Bone marrow (tissue), 2 donors: ENCODE results near the gene SMOC2.

Experiments used
- DNase-seq, 2 donors: peaks; one replicate each; lab custom pipeline; 2025; lab: John Stamatoyannopoulos, UW

SMOC2 gene

DNA sequence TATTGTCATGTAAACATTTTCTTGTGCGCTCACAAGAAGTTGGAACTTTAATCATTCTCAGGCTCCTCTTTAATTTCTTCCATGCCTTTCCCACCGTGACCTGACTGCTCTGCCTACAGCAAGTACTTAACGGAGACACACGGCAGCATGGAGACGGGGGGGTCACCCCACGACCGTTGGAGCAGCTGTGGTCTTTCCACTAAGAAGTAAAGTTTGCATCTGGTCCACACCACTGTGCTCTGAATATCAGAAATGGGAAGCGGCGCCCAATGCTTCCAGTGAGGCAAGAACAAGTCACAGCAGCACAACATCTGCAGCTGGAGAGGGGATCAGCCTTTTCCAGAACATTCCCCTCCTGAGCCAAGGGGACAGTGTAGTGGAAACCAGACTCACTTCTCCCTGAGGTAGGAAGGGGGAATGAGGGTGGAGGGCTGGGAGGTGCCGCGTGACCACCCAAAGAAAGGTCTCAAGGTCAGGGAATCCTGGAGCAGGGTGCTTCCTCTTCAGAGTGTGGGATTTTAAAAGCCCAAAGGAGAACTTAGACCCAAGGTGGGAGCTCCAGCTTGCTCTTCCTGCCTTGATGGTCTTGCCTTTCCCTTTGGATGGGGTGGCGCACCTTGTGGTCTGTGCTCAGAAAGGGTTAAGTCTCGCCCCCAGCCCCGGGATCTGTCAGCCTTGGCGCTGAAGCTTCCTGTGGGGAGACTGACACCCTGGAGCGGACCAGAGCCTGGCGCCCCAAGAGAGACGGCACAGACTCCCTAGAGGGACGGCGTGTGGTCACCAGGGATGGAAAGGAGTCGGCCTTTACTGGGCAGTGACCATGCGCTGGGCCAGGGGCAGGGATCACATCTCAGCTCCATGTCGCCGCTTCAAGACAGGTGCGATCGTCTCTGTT lies 25.6 kb upstream of the SMOC2 start:
- DNase-seq, result no peak

DNA sequence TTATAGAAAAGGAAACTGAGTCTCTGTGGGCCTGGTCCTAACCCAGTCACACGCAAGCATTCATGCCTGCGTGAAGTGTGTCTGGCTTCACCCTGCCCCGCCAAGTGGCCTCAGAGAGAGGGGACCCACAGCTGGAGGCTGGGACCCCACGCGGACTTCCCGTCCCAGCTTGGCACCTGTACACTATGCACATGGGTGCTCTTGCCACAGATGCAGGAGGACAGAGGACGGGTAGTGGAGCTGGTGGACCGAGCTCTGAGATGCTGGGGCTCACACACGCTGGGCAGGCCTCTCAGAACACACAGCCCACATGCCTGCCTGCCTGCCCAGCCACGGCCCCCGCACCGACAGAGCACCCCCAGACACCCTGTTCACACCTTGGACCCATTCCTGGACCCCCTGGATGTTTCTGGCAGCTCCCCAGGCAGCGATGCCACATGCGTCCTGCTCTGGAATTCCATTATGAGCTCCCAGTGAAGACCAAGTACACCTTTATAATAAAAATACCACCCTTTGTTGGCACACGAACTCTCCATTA lies 24.9 kb upstream of the SMOC2 start:
- no peak for DNase-seq

DNA sequence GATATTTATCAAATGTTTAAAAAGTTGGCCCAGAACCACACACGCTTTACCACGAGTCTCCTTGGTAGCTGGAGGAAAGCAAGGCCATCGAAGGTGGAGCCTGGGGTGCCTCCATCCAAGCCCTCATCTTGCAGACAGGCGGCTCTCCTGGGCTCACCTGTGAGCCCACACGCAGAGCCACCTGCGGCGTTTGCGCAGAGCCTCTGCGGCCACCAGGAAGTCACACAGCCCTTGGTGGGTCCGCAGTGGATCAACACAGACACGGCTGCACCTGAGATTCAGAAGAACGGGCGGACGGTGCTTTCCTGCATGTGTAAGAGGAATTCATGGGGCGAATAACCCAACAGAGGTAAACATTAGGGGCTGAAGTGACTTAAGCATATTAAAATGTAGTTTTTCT lies 24.5 kb upstream of the SMOC2 start:
- DNase-seq, result no peak

DNA sequence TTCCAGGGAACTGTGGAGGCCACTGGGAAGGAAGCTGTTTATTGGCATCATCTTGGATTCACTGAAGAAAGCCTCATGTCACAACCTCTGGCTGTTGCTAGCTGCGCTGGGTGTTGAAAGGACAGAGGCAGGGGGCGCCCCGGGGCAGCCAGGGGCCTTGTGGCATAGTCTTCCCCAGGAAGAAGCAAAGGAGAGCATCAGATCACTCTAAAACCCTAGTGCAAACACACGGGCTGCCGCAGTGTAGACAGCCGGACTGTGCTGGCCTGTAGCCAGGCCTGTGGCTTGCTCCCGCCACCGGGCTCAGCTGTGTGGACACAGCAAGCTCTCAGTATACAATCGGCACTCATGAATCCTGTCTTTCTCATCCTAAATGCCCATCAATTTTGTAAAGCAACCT lies 23.8 kb upstream of the SMOC2 start:
- no peak for DNase-seq

DNA sequence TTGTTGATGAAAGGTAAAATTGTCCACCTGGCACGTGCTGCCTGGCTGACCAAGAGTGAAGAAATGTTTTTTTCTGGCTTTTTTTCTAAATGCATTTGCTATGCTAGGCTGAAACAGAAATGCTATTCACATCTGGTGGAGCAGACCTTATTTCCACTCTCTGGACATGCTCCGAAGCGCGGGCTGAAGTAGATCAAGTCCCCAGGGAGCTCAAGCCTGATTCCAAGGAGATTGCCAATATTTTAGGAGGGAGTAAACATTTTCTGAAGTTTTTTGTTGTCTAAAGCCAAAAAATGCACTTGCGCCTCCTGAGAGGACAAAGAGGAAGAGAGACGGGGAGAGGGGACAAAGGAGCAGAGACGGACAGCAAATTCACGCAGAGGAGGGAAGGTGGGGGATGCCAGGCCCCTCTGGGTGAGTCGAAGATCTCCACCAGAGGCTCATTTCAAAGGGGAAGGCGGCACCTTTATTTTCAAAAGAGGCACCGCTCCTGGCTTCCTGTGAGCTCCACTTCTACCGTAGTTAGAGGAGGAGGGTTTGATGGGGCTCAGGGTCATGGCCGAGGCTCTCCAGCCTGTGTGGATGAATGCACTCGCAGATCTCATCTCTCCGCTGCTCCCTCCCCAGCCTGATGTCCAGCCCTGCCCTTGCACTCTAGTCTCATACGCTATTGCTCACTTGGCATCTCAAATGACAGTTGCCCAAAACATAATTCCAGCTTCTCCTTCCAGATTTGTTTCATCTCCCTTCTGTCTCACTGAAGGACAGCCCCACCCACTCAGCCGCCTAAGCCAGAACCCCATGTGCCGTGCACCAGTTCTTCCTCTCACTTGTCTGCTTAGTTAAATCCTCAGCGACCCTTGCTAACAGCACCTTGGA lies 23.1 kb upstream of the SMOC2 start:
- DNase-seq, result no peak

DNA sequence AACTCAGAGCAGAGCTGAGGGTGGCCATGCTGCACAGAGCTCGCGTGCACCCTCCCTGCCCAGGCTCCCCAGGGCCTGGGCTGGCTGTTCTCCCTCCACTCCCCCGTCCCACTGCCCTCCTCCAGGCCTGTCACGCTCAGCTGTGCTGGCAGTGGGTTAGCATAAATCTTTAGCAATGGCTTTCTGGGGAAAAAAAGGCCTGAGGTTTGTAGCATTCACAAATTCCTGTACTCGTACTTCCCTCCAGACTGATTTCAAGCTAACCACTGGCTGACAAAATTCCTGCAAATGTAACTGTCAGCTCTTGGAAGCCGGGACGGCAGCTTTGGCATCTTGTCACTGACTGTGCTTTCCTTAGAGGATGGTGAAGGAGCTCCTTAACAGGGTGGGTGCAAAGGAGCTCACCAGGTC lies 22.3 kb upstream of the SMOC2 start:
- no peak for DNase-seq

DNA sequence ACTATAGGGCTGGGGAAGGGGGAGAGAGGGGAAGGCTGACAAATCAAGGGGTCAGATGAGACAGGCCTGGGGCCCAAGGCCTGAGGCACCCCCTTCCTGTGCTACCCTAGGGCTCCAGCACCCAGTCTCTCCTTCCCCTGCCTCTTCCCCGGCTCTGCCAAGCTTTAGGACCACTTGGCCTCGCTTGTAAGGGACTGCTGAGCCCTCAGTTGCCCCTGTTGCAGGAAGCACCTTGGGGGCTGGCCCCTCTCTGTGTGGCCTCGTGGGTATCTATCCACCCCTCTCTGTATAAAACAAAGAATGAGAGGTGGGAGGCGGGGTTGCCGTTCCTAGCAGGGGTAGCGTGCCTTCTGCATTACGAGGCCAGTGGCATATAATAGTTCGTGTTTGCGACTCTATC lies 21.4 kb upstream of the SMOC2 start:
- no peak for DNase-seq

DNA sequence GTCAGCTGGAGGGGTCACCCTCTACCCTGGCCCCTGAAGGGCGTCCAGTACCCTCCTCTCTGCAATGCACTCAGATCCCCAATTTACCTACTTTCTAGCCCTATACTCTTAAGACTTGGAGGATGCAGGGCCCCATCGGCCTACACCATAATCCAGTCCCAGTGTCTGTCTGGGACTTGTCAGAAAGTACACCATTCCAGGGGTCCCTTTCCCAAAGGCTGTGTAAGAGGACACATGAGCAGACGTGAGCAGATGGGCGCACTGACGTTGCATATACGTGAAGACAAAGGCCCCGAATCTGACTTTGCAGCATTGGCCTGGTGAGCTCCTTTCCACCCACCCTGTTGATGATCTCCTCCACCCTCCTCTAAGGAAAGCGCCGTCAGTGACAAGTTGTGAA lies 20.9 kb upstream of the SMOC2 start:
- DNase-seq, result no peak

DNA sequence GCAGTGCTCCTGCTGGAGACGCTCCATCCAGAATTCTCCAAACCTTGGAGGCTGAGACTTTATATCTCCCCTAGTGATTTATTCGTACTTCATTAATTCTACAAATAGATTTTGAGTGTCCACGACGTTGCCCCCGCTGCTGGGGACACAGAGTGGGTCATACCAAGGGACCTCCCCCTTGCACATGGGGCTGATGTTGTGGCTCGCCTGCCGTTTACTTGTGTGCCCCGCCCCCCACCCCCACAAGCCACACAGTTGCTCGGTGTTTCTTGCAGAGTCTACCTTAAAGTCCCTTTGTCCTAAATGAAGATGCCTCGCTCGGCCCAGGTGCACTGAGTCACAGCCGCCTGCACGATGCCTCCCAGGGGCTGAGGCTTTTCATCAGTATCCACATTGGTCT lies 20.3 kb upstream of the SMOC2 start:
- DNase-seq, result no peak

DNA sequence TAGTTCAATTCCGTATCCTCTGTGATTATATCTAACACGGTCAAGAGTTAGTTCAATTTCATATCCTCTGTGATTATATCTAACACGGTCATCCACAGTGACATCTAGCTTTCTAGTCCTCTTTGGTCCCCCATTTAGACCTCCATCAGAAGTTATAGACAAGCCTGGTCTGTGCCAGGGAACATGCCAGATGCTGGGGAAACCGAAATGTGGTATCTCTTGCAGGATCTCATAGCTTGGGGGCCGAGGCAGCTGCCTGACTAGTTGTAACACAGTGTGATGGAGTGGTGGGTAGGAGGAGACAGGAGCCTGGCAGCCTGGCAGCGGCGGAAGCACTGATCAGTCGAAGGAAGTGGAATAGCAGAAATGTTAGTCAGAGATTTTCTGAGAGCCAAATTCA lies 13.8 kb upstream of the SMOC2 start:
- DNase-seq, result no peak

DNA sequence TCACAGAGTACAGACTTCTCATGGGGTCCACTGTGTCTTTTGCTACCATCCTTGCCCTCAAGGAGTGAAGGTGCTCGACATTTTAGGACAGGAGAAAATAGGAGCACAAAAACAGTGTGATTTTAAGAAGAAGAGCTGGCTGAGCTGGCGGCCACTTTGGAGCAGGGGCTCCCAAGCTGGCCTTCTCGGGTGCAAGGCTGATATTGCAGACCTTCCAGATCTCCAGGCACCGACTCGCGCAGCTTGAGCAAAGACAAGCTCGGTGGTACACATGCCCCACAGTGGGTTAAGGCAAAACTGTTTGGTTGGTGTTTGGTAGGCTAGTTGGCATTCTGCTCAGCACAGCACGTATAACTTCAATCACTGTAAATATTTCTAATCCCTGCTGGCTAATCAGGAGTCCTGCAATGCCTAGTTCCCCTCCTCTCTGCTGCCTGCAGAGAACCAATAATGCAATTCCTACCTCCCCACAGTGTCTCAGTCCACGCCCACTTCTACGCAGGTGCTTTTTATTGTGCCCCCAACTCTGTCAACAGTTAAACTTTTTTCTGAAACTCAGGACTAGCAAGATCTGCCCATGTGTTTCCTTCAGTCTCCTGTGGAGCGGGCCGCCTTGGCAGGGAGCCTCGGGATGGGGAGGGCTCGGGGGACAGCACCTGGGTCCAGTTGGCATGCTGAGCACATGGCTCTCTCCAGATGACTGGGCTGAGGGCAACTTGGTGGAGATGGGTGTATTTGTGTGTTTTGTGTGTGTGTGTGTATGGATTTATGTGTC lies 12.7 kb upstream of the SMOC2 start:
- DNase-seq, result no peak

DNA sequence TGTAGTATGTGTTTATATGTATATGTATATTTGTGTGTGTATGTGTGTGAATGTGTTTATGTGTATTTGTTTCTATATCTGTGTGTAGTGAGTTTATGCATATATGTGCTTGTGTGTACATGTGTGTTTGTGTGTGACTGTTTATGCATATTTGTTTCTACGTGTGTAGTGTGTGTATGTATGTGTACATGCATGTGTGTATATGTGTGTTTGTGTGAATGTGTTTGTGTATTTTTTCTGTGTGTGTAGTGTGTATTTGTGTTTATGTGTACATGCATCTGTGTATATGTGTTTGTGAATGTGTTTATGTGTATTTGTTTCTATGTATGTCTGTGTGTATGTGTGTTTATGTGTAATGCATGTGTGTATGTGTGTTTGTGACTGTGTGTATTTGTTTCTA lies 12.1 kb upstream of the SMOC2 start:
- DNase-seq, result no peak

DNA sequence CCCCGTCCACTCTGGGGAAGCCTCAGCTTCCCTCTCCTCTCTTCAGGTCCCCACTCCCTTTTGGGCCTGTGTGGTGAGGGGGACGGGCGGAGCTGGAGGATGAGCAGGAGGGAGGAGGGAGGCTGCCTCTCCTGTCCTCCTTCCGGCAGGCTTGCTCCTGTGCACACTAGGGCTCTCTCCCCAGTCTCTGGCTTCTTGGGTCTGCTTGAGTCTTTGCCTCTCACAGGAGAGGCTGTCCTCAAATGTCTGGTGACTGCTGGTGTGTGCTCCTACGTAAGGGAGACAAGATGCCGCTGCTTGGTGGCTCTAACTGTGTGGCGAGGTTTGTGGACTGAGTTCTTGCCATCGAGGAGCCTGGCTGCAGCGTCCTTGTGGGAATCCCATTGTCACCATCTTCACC lies 8.8 kb upstream of the SMOC2 start:
- no peak for DNase-seq

DNA sequence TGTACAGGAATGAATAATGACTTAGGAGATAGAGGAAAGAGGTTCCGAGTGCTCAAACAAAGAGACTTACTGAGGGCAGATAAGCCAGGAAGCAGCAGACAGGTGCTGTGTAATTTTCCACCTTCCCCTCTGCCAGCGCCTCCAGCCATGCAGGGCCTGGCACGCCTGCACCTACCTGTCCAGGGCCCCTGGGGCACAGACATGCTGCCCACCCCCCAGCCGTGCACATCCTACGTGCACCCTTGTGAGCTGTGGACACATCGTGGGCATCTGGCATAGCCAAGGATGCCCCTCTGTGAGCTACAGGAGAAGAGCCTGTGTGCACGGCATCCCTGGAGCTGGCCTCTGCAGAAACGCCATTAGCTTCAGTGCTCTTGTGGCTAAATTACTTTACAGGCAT lies 7.1 kb upstream of the SMOC2 start:
- DNase-seq, result no peak

DNA sequence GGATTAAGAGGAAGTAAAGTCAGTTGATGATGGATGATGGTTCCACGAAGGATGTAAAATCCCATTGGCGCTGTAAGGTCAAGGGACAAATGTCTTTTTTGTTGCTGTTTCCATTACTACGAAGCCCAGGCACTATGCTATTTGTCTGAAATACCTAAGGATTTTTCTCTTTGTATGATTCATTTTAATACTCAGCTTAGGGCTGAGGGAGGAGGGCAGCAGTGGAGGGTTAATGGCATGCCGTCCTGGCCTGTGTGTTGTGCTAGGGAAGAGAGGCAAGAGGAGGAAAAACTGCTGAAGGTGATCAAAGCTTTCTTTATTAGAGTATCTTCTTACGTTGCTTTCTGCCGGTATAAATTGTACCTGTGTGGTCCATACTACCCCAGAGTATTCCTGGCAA lies 6.5 kb upstream of the SMOC2 start:
- no peak for DNase-seq

DNA sequence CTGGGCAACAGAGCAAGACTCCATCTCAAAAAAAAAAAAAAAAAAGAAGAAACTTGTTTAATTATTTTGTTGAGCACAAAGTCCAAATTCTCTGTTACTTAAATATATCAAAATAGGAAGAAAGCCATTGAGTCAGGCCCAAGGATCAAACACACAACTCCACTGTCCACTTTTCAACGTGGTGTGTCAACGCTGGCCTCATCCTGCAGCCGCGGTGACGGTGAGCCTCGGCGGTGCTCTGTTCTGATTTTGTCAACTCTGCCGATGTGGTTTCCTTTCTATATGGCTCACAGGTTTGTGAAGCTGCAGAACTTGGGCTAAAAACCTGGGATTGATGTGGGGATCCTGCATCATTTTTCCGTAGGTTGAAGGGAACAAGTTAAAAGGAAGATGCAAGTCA lies 3.2 kb upstream of the SMOC2 start:
- no peak for DNase-seq

DNA sequence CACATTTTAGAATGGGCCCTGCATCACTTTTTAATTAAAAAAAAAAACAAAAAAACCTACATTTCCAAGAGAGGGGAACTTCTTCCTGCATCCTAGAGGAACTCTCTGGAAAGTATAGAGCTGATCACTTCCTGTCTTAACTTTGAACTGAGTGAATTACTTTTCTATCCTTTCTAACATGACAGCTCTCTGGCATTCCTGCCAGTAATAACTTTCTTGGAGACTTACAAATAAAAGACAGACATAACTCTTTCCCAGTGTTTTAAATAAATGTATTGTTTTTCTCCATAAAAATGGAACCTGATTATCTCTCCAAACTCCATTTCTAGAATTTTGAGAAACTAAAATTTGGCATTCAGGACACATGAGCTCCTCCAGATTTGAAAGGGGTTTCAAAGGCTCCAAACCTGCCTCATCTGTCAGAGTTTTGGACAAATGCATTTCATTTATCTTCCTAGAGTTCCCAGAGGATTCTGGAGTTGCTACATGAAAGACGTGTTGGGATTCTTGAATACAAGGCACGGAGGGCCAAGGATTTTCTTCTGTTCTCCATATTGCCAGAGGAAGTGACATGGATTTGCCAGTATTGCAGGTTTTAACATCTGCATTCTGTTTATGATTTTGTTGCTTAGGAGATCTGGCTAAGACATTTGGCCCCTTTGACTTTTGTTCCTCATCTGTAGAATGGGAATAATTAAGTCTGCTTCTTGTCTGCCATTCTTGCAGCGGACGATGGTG lies 2.0 kb upstream of the SMOC2 start:
- no peak for DNase-seq

DNA sequence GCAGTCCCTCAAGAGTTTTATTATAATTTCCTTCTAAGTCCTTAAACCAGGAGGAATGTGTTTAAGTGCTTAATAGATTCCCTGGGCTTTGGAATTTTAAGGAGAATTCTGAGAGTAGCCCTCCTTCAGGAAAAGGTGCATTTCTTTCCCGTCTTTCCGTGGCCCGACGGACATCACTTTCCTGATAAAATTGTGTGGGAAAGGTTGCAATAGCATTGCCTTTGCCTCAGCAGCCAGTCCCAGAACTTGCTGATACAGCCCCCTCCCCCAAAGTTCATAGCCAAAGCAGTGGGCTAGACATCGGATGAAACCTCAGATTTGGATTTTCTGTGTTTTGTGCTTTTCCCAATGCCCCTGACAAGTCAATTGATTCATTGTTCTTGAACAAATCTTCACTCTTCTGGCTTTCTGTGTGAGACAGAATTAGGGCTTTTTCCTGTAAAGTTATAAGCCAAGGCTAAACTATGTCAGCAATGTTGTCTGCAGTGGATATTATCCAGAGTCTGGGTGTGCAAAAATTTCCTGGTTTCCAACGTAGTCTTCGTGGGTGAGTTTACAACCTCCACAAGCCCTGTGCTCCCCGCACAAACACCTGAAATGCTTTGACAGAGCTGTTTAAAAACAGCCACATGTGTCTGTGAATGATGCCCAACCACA lies 1.1 kb upstream of the SMOC2 start:
- no peak for DNase-seq

DNA sequence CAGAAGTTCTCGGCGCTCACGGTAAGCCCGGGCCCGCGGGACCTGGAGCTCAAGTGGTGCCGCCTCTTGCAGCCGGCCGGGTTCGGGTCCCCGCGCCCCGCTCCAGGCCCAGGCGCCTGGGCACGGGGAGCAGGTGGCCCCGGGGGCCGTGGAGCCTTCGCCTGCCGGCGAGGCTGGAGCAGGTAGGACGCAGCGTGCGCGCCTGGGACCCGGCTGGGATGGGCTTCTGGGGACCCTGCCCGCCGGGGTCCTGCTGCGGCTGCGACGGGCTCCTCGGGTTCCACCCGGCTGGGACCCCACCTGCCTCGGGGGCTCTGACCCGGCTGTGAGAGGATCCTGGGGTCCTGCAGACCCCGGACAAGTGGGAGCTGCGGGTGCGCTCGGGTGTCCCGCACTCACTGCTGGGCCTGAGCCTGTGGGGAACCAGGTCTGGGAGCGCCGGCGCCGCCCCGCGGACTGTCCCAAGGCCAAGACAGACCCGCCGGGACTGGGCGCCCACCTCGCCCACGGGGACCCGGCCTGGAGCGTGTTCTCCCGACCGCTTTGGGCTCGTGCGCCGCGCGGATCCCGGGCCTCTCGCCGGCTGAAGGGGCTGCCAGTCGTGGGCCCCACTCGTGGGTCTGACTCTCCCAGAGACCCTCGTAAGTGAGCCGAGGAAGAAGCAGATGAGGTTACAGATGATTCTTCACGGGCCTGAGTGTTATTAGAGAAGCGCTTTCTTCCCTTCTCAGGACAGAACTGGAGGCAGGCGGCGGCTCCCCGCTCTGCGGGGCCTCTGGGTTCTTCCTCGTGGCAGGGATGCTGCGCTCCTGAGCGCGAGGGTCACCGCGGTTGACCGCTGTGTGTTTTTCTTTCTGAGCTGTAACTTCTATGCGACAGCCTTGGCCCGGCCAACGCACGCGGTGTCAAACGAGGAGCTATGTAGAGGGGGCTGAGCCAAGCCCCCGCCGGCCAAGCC lies 729 bp downstream of the SMOC2 start:
- no peak for DNase-seq

DNA sequence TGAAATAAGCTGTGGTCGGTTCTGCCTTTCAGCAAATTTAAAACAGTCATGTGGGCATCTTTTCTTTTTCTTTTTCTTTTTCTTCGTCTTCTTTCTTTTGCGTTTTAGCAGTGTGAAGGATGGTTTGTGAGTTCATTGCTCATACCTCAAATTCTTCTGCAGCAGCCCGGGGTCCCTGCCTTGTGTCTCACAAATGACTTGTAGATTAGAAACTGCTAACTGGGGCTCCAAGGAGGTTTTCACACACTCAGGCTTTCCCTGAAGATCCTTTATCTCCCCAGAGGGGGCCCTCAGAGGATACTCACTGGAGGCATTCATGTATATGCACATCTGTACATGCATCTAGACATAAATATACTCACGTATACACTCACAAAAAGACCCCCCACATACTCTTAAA lies 1.7 kb downstream of the SMOC2 start:
- no peak for DNase-seq
